ENCODE measurements around the gene TMEM132D.
"Not testable (repeated sequence)": the region's sequence is repeated elsewhere in the genome, so short reads cannot be mapped to it uniquely, and the experiment has no call there.

The TMEM132D gene

DNA sequence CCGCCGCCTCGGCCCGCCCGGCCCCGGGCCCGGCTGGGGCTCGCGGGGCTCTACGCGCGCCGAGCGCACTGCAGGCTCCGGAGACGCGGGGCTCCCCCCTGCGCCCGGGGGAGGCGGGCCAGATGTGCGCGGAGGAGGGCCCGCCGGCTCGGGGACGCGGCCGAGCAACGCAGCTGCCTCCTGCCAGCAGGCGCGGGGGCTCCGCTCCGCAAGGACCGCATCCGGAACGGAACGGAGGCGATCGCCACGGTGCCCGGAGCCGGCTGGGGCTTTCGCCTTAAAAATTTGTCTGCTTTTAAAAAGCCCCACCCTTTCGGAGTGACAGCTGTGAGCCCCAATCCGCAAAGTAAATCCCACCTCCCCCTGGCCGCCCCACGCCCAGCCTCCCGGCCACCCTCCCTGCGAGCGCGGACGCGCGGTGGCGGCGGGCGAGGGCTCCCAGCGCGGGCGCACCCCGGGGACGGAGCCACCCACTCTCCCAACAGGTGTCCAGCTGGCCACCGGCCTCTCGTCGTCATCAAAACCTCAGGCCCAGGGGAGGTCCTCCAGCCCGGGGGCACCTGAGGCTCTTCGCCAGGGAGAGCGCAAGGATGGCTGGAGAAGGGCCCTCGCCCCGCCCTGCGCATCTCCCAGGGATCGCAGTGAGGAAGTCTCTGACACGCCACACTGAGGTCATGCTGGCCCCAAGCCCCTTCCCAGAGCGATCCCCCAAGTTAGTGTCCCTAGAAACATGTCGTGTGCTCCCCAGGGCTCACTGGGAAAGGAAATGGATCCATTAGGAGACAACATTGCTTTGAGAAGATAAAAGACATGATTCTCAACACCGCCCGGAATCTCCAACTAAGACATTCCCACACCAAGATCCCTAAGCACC lies at the start of gene TMEM132D:
Gene TMEM132D (minus strand): TSS at position 70 of the 874 bp plus-strand sequence.
- DNase-seq (ENCODE audit: low read depth in 3 of 3, low spot score in 1 of 3): no peak

DNA sequence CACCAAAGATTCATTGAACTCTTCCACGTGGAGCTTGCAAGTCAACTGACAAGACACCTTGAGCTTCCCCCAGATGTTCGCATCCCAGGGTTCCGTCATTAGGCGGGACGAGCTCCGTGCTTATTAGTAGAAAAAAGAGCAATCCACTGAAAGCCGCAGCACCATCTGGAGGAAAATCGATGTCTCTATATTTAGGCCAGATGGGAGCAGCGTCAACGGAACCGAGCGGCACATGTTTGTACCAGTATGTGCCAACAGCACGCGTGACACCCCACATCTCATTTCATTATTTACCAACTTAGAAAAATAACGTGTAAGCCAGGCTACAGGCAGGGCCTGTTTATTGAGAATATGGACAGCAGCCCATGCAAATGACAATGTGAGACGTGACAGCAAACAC lies 45.8 kb upstream of the TMEM132D start:
- DNase-seq (ENCODE audit: low read depth in 3 of 3, low spot score in 1 of 3): no peak

DNA sequence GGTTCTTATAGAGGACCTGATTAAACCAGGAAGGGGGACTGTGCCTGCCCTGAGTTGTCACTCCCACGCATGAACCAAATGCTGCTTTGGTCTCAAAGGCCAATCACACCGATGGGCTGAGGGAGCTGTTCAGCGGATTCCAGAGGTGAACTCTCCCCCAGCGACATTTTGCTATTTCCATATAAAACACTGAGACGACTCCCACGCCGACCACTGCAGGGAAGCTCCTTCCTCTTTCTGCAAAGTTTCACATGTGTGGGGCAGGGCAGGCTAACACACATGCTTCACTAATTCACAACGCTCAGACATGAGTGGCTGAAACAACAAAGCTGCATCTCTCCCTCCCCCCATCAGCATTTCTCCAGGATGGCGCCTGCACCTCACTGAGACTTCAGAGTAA lies 37.8 kb upstream of the TMEM132D start:
- no peak for DNase-seq (ENCODE audit: low read depth in 3 of 3, low spot score in 1 of 3)

DNA sequence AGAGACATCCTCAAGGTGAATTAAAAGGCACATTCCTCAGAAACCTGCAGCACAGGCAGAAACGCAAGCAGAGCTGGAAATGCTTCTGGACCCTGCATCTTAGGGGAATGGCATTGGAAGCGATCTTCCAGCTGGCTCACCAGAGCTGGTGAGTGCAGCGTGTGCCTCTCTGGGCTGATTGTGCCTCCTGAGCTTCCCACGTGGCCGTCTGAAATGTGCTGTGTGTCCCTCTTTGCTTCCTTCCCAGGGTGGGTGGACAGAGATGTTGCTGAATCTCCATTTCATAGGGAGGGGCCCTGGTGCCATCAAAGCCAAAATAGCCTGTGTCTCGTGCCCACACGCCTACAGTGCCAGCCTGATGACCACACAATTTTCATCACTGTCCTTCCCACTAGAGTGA lies 34.3 kb upstream of the TMEM132D start:
- DNase-seq (ENCODE audit: low read depth in 3 of 3, low spot score in 1 of 3): no peak

DNA sequence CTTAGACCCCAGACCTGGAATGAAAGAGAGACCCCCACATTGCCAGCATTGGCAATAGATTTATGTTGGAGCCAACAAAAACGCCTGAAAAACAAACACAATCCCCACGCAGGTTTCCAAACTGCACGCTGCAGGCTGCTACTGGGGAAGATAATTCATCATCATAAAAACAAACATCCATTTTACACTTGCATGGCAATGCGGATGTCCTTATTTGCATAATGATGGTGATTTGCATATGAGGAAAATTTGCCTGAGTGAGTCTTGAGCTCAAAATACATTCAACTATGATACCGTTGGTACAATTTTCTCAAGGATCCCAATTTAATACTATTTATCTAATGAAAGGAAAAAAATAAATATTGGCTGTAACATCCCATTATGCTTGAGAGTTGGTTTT lies 33.6 kb upstream of the TMEM132D start:
- no peak for DNase-seq (ENCODE audit: low read depth in 3 of 3, low spot score in 1 of 3)

DNA sequence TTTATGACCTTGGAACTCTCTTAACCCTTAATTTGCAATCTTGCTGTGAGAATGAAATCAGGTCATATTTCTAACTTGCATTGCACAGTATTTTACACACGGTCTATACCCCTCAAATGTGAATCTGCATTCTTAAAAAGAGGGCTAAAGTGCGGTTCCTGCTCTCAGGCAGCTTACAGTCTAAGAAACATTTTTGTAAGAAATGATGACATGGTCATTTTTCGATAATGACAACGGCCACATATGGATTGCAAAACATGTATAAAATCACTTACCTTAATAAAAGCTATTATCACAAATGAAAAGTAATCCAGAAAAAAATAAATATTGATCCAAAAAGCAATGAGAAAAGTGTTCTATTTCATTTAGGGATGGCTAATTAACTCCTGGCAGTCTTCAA lies 24.8 kb upstream of the TMEM132D start:
- no peak for DNase-seq (ENCODE audit: low read depth in 3 of 3, low spot score in 1 of 3)

DNA sequence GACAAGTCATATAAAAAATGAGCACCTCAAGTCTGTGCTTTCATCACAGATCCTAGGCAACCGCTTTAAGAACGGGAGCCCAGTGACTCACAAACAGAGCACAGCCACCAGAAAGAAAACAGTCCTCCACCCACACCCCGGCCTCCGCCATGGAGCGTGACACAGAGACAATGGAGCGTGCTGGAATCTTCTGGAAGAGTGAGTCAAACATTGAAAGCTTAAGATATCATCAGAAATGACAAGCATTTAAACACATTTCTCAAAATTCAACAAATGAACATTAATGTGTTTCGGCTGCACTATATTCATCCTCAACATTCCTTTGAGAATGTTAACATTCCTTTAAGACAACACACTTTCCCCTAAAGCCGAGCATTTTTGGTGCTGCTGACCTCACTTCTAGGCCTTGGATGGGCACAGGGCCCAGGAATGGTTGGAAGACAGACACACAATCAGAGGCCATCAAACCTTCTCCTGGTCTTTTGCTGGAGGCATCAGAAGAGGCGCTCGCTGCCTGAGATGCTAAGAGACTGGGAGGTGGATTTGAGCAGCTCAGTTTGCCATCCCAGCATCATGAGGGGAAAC lies 23.6 kb upstream of the TMEM132D start:
- no peak for DNase-seq (ENCODE audit: low read depth in 3 of 3, low spot score in 1 of 3)

DNA sequence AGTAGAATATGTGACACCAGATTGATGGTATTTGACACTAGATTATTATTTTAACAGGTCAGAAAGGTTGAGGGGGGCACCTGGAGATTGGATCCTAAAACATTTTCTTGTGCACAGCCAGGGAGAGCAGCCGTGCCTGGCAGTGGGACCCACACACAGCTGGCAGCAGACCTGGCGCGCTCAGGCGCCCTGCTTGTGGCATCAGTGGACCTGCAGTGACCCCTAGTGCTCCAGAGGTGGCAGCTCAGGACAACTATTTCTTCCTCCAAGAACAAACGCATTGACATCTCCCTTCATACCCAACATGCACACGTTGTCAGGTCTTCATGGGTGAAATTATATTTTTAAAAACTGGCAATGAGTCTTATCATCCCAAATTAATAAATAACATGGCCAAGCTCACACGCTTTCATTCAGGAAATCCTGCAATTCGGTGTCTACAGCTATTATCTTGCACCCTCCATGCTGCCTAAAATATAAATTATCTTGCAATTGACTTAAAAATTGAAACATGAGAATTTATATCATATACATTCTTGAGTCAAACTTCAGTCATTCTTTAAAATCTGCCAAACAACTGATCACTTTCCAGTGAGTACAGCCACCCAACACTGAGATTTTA lies 7.7 kb upstream of the TMEM132D start:
- no peak for DNase-seq (ENCODE audit: low read depth in 3 of 3, low spot score in 1 of 3)

DNA sequence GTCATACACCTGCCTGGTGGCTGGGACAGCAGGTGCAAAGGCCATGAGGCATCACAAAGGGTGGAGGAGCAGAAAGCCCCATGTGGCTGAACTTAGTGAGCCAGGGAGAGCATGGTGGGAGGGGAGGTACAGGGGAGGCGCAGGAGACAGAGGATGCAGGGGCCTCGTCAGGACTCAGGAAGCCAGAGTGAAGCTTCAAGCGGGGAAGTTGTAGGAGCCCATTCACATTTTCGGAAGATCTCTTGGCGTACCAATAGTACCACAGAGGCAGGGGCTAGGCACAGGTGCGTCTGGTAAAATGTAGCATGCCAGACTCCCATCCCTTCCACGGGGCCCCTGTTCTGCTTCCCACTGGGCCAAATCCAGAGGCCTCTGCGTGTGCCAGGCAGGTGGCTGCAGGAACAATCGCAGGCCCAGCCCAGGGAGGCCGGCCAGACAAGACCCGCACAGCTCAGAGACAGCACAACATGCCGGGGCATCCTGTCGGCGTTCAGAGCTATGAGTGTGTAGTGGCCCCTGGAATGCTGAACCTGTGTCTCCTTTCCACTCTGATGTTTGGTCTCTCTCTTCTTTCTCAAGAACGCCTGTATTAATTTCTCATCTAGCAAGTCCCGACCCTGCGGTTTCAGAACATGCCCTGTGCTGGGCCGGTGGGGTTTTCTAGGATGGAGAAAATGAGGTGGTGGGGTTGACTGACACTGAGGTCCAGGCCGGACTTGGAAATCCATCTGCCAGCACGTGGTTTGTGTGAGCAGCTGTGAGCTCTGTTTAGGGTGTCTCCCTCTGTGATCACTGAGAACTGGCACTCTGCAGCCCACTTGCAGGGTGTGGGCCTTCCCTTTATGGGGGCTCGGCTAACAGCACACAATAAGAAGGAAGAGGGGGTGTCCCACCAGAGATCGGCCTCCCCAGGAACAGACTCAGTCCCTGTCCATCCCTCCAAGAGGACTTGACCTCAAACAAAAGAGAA lies 5.5 kb upstream of the TMEM132D start:
- no peak for DNase-seq (ENCODE audit: low read depth in 3 of 3, low spot score in 1 of 3)

DNA sequence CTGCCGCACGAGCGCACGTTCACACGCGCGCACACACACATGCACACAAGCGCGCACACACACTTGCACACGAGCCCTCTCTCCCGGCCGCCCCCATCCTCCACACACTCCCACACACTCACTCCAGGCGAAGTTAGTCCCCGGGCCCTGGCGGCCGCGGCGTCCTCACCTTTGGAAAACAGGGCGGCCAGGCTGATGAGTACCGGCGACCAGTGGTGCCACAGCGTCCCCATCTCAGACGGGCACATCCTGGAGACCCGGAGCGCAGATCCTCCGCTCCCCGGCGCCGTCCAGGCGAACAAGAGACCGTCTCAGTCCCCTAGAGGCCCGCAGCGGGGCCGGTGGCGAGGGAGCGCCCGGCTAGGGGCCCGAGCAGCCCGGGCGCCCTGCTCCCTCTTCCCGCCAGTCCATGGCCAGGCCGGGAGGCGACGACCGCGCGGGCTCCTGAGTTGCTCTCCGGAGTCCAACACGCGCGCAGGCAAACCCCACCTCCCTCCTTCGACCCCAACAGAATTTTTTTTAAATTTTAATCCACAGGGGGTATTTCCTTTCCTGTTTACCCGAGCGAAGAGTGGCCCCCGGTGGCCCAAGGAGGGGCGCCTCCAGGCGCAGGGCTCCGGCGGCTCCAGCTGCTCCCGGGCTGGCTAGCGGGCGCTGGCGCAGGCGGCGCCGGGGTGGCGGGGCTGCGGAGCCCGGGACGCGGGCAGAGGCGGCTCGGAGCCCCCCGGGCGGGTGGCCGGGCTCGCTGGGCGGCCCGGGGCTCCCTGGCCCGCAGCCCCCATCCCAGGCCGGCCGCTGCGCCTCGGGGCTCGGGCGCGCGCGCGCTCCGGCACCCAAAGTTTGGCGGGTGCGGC lies 506 bp downstream of the TMEM132D start:
- DNase-seq (ENCODE audit: low read depth in 3 of 3, low spot score in 1 of 3): no peak

DNA sequence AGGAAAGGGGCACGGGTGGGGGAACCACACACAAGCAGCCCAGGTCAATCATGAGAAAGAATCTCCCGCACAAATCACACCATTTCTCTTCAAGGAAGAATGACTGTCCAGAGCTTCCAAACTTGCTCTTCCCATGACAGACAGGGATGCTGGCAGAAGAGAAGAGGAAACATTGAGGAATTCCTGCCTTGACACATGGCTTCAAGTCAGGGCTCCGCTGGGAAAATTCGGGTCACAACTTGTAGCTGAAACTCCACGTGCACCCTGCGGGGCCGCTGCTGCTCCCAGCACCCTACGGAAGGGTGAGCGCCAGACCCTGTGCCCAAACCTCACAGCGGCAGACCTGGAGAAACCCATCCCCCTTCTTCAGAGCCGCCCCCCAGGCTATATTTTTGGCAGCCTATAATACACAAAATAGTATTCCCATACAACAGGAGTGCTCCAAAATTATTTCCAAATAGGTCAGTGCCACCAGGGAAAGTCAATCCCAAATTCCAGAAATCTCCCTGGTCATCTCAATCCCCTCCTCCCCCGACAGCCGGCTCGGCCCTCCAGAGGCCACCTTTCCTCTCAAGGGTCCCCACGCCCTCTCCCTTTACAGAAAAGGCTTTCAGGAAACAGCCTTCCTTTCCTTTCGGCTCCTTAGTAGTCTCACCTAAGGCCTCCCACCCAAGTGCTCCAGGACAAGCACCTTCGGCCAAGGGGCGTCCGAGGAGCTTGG lies 1.3 kb downstream of the TMEM132D start:
- no peak for DNase-seq (ENCODE audit: low read depth in 3 of 3, low spot score in 1 of 3)

DNA sequence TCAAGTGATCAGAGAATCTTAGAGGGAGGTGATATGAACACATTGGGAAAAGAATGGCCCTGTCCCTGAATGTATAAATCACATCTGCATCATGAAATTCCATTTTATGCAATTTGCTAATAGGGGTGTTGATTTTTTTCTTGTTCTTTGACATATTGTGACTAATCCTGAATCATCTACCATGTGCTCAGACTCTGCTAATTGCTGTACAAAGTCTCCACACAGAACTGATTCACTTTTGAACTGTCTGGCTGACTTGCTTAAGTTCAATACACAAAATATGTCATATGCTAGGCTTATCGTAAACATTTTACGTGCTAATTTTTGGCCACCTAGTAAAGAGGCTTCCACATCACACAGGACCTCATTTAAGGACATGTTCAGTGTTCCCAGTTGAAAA lies 2.6 kb downstream of the TMEM132D start:
- DNase-seq (ENCODE audit: low read depth in 3 of 3, low spot score in 1 of 3): no peak

DNA sequence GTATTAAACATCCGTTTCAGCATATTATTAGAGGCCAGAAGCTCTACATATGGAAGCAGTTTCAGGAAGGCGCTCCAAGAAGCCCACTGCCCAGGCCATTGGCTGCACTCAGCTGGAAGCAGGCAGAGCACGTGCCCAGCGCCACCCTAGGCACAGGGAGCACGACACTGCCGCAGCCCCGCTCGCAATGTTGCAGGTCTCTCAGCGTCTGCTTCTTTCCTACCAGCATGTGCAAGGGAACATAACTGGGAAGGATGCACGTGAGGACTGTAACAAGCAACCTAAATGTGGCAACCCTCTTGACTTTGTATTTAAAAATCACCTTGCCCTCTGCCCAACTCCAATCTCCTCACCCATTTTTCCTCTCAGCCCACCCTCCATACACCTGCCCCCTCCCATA lies 3.5 kb downstream of the TMEM132D start:
- DNase-seq (ENCODE audit: low read depth in 3 of 3, low spot score in 1 of 3): no peak

DNA sequence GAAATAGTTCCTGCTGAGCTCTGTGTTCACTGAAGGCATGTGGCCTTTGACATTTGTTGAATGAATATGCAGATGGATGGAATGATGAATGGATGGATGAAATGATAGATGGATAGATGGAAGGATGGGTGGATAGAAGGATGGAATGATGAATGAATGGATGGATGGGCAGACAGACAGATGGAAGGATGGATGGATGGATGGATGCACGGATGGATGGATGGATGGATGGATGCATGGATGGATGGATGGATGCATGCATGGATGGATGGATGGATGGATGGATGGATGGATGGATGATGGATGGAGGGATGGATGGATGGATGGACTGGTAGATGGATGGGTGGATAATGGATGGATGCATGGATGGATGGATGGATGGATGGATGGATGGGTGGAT lies 4.8 kb downstream of the TMEM132D start:
- not testable (repeated sequence) for DNase-seq (ENCODE audit: low read depth in 3 of 3, low spot score in 1 of 3)

DNA sequence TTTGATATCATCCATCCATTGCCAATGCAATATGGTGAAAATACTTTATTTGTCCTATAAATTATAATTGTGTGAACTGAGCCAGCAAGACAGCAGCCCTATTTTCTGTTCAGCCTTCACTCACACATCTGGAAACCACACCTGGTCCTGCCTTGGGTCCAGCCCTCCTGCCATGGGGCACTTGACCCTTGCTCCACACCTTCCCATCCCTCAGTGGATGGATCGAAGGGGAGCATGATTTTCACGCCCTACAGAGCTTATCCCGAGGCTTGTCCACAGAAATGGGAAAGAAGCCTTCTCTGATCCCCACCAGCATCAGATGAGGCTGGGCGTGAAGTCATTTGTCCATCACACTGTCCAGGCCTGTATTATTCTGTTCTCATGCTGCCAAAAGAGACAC lies 10.1 kb downstream of the TMEM132D start:
- no peak for DNase-seq (ENCODE audit: low read depth in 3 of 3, low spot score in 1 of 3)

DNA sequence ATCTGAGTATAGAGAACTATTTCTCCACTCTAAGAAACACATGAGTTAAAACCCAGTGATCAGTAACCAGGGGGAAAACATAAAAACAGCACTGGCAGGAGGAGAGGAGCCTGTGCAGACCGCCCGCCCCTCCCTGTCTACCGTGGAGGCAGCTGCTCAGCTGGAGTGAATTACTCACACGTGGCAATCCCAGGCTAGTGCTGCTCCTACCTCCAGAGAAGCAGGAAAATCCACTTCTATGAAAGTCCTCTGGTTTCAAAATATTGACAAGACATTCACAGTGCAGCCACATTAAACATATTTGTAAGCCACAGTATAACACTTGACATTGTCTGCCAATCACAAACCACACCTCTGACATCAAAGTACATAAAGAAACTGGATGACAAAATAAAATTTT lies 16.7 kb downstream of the TMEM132D start:
- DNase-seq (ENCODE audit: low read depth in 3 of 3, low spot score in 1 of 3): no peak

DNA sequence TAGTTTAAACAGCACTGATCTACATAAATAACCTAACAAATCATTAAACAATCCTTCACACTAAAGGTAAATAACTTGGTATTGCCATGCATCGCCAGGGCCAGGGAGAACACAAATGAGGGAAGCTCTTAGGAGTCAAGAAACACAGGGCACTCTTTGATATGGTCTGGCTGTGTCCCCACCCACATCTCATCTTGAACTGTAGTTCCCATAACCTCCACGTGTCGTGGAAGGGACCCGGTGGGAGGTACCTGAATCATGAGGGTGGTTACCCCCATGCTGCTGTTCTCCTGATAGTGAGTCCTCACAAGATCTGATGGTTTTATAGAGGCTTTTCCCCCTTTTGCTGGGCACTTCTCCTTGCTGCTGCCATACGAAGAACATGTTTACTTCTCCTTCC lies 17.3 kb downstream of the TMEM132D start:
- DNase-seq (ENCODE audit: low read depth in 3 of 3, low spot score in 1 of 3): no peak

DNA sequence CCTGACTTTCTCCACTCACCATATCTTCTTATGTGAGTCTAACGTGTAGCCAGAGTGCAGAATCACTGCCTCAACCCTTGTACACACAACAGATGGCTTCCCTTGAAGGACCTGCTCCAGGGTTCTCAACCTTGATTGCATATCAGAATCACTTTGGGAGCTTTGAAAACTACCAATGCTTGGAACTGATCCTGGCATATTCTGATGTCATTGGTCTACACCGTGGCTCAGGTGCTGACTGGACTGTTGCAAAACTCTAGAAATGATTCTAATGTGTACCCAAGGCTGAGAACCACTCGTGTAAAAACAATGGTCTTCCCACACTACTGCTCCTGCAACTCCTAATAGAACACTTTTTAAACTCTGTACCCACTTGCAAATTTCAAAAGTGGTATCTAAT lies 18.5 kb downstream of the TMEM132D start:
- DNase-seq (ENCODE audit: low read depth in 3 of 3, low spot score in 1 of 3): no peak

DNA sequence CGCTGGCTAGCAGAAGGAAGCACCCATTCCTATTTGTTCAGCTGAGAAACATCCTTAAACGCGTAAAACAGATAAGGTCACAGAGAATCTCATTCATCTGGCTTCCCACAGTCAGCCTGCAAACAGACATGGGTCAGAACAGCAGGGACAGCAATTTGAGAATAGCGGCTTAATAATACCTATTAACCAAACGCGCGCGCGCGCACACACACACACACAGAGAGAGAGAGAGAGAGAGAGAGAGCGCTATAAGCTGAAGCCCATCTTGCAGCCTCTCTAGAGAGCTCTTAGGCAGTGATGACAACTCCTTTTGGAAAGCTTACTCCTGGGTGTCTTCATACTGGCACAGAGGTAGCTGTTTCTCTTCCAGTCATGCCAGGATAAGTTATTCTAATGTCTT lies 26.4 kb downstream of the TMEM132D start:
- DNase-seq (ENCODE audit: low read depth in 3 of 3, low spot score in 1 of 3): no peak

DNA sequence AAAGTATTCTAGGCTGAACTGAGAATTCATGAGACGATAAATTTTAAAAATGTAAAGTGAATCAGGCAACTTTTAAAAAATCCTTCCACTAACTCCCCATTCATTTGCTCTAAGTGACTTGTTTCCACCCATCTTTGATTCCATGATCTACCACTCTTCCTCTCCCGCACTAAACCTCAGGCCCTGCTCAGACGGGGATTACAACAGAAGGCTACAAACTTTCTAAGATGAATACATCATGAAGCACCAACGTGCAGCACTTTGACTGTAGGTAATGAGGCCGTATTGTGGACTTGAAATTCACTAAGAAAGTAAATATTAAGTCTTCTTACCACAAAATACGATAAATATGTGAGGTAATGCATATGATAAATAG lies 30.0 kb downstream of the TMEM132D start:
- no peak for DNase-seq (ENCODE audit: low read depth in 3 of 3, low spot score in 1 of 3)
